ELF-1 (cell line): Measurements from ENCODE around the gene USP21.

Source experiments
- DNase-seq: peaks from one replicate; pipeline ENCODE4 v3.0.0-alpha.2; 2016; ENCODE audit warnings: low read depth, low spot score

Gene USP21

GRCh38 chr1:161215076-161215475 is 55.8 kb downstream of the USP21 start, which contains the start of gene FCER1G:
FCER1G (plus strand) TSS chr1:161215295; CDS start chr1:161215322, 27 bp downstream.
- DNase-seq: no peak
